Ectodermal cell (in vitro differentiated cells): Measurements from ENCODE around the gene ZACN.

Experiments
- H3K27ac ChIP-seq: 2 replicates; pipeline ENCODE4 v1.7.0; 2013; ENCODE audit warnings: mild to moderate bottlenecking, low read depth, low read length; ENCODE audit not compliant: insufficient read depth, poor library complexity, severe bottlenecking
- H3K27me3 ChIP-seq: 2 replicates; pipeline ENCODE4 v1.7.0; 2013; ENCODE audit warnings: mild to moderate bottlenecking, low read length; ENCODE audit not compliant: insufficient read depth, control insufficient read depth, poor library complexity, severe bottlenecking
- H3K36me3 ChIP-seq: one replicate; pipeline ENCODE4 v1.7.0; 2013; ENCODE audit warnings: low read length; ENCODE audit not compliant: control insufficient read depth, insufficient read depth
- H3K4me1 ChIP-seq: one replicate; pipeline ENCODE4 v1.7.0; 2013; ENCODE audit warnings: low read length; ENCODE audit not compliant: control insufficient read depth, insufficient read depth
- H3K4me3 ChIP-seq: 2 replicates; pipeline ENCODE4 v1.7.0; 2013; ENCODE audit warnings: low read depth, low read length, control low read depth; ENCODE audit not compliant: insufficient read depth
- H3K9me3 ChIP-seq: 2 replicates; pipeline ENCODE4 v1.7.0; 2013; ENCODE audit warnings: mild to moderate bottlenecking, low read length, moderate library complexity; ENCODE audit not compliant: control insufficient read depth
- WGBS, 2 experiments: methylation state at CpG; one replicate each; pipeline ENCODE4 v1.1.7; 2013; ENCODE audit warnings: missing lambda C conversion rate in 2 of 2; 5-methylcytosine and 5-hydroxymethylcytosine counted together

The ZACN gene

GRCh38 chr17:76131692-76132573 lies 53.0 kb downstream of the ZACN start:
- H3K36me3 ChIP-seq: no peaks in the 10 kb centered on the region
- H3K27me3 ChIP-seq: peaks cover 68% of the 10 kb centered on the region
- no peak overlapping the region for H3K4me3 ChIP-seq
- no peak overlapping the region for H3K27ac ChIP-seq
- peaks cover 48% of the 10 kb centered on the region for H3K4me1 ChIP-seq
- H3K9me3 ChIP-seq: no peaks in the 10 kb centered on the region
- 36 to 38% methylated on average over 20 to 21 of the region's 21 CpGs for WGBS, 2 experiments
